GM18526 (cell line): ENCODE data around the gene CD46.

Experiments used
- POLR2A ChIP-seq: IDR thresholded peaks from 3 replicates; pipeline ENCODE4 v1.6.1; 2011; ENCODE audit not compliant: insufficient read length; ENCODE audit errors: extremely low read depth

CD46 gene

GRCh38 chr1:207808911-207809555 is 57.2 kb downstream of the CD46 start:
- no peak for TF ChIP-seq POLR2A

- TF ChIP-seq POLR2A: no peak
Observed at GRCh38 chr1:207810173-207810572, 58.3 kb downstream of the CD46 start.

GRCh38 chr1:207810606-207811295 is 58.9 kb downstream of the CD46 start:
- TF ChIP-seq POLR2A: no peak

DNA sequence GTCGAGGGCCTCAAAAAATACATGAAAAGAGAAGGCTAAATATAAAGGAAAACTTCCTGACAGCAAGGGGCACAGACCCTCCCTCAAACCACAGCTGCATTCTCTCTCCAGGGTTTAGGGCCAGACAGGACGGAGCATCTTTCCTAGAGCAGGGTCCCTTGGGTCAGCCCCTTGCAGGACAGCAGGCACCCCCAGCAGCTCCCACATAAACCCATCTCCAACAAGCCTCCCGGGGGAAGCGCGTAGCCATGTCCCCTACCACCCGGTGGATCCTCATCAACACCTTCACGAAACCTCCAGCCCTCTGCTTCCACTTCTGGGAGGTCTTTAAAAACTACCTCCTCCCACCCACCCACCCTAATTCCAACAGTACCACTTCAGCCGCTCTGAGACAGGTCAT is 59.5 kb downstream of the CD46 start:
- TF ChIP-seq POLR2A: no peak

DNA sequence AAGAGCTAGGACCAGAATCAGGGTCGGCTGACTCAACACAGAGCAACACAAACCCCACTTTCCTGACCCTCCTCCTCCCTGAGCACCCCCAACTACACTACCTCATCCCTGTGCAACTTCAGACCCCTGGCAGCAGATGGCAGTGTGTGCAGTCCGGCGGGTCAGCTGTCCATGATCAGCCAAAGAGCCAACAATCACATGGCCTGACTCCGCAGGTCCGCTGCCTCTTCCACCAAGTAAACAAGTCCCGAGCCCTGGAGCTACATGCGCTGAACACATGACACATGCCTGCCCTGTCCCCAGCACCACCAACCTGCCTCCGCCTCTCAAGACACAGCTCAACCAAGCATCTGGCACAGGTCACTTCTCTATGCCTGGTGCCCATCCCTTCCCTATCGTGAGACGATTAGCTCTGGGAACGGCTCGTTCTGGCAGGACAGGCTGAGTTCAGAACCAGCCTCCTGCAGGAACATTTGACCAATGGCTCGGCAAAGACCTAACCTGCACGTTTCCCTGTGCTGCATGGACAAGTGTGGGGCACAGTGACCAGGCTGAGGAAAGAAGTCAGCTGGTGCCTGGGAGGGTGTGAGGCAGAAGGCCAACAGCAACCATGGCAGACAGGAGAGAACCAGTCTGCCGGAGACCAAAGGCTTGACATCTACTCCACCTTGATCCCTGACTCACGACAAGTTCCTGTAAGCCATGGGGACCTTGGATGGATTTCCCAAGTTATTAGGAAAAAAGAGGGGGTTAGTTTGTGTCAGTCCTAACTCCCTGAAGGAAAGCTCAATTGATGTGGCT is 60.3 kb downstream of the CD46 start:
- no peak for TF ChIP-seq POLR2A

GRCh38 chr1:207812778-207813511 is 61.1 kb downstream of the CD46 start:
- no peak for TF ChIP-seq POLR2A

DNA sequence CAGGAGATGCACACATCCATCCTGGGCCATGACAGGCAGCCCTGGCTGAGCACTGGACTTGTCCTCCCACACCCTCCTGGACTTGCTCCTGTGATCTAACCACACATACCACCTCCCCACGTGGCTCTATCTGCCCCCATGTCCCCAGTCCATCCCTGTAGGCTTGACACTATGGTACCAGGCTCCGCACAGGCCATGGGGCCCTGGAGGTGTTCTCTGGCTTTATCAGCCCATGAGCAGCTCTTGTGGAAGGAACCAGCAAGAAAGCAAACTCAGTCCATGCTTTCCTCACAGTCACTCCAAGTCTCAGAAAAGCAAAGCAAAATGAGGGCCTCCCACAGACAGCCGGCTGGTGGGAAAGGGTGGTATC is 61.6 kb downstream of the CD46 start:
- no peak for TF ChIP-seq POLR2A

- no peak for TF ChIP-seq POLR2A
Observed at GRCh38 chr1:207813946-207814345, 62.1 kb downstream of the CD46 start.

- no peak for TF ChIP-seq POLR2A
Observed at GRCh38 chr1:207814469-207814868, 62.6 kb downstream of the CD46 start.

DNA sequence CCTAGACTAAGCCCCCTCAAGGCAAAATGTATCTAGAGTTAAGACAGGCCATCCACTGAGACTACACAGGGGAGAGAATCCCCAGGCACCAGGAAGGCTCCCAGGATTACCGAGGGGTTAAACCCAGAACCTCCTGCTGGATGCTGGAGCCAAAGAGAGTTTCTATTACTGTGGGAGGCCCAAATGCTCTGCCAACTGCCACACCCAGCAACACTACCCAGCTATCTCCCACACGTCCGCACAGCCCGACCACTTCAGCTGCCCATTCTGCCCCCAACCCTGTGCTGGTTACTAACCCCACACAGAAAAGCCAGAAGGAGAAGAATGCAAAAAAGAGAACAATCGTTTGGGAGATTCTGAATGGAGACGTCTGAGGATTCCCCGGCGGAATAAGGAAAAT is 63.6 kb downstream of the CD46 start:
- TF ChIP-seq POLR2A: no peak

- no peak for TF ChIP-seq POLR2A
Observed at GRCh38 chr1:207815913-207816291, 64.0 kb downstream of the CD46 start.

DNA sequence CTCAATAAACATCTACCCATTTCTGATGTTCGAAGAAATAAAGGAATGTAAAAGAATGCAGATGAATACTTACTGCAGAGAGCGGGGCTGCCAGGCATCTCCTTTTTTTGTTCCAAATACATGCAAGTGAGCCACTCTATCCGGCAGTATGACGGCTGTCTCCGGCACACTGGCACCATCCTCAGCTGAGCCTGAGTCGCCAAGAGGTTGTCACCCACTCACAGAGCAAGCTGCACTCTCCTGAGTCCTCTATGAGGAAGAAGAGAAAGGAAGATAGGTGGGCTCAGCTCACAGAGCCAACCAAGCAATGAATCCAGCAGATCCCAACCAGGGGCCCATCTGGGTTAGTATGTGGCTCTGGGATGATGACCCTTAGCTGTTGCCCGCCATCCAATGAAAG is 65.3 kb downstream of the CD46 start:
- no peak for TF ChIP-seq POLR2A

DNA sequence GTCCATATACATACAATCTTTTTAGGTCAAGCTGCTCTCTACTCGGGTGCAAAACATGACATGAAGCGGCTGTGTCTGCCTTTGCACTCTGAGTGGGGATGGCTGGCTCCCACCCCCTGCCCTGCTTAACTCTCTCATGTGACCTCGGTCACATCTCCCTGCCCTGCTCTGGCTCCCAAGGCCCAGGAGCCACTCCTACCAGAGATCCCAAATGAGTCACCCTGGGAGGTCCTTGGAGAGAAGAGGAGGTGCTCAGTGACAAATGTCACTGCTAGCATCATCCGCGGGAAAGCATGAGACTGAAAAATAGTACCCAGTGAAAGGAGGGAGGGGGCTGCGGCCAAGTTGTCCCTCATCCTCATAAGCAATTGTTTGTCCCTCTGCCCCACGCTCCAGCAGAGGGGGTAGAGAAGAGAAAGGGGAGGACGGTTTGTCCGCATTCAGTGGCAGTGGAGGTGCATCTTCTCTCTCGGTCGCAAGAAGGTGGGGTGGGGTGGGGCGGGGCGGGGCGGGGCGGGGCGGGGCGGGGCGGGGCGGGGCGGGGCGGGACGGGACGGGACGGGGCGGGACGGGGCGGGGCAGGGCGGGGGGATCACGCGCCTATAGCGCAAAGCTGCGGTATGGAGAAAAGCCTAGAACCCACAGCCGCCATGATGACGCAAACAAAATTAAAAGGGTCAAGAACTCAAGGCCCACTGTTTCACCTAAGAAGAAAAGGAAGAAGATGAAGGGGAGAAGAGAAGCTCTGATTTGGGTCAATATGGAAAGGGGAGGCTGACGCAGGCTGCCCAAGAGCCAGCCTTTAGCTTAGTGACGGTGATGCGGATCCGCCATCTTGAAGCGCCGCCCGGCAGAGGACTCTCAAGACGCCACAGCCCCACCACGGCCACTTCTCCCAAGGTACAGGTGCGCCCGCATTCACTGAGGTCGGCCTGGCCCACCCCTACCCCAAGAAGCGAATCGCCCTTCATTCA is 66.2 kb downstream of the CD46 start:
- TF ChIP-seq POLR2A: no peak

DNA sequence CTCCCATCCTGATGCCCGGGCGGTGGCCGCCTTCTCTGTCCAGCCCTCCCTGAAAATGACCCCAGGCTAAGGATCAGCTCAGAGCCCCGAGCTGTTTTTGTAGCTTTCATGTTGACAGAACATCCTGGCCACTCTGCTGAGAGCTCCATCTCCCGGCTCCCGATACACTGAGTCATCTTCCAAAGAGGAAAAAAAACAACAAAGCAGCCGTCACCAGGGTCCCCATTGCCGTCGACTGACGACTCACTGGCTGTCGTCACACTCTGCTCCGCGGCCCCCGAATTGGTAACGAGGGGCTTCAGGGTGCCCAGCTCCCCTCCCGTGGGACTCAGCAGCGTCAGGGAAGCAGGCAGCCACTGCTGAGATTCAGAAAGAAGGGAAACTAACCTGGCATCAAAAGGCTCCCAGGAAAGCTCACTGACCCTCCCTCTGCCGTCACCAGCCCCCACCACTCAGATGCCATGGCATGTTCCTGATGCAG is 67.2 kb downstream of the CD46 start:
- TF ChIP-seq POLR2A: no peak
